Fibroblast of gingiva (primary cell): ENCODE measurements around the gene PHF12.
"Not testable (repeated sequence)": the region's sequence is repeated elsewhere in the genome, so short reads cannot be mapped to it uniquely, and the experiment has no call there.

Source experiments
- DNase-seq: peaks from one replicate; pipeline ENCODE4 v3.0.0-alpha.2; 2011; ENCODE audit warnings: low read depth

The PHF12 gene

DNA sequence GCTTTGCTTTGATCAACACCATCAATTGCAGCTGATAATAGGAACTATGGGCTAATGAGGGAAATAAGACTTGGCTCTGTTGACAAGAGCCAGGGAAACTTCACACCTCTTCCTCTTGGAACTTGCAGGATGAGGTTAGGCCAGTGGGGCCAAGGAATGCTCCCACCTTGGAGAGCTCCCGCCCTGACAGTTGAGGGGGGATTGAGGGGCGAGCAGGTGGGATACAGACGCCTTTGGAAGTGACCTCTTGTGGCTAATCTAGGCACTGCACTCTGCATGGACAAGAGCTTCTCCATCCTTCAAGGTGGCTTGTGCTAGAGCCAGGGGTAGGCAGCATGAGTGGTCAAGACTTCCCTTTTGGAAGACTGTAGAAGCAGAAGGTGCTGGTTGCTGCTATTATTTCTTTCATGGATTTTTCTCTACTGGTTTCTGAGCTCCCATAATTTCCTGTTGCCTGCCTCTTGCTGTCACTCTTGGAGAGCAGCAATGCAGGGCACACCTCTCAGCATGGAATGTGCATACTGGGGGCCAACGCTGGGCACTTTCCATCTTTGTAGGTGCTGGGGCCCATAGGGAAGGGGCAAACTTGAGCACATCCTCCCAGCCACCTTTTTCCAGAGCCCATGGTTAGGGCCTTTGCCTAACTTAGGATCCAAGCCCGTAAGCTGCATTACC lies 2.3 kb upstream of the PHF12 start:
- no peak for DNase-seq

DNA sequence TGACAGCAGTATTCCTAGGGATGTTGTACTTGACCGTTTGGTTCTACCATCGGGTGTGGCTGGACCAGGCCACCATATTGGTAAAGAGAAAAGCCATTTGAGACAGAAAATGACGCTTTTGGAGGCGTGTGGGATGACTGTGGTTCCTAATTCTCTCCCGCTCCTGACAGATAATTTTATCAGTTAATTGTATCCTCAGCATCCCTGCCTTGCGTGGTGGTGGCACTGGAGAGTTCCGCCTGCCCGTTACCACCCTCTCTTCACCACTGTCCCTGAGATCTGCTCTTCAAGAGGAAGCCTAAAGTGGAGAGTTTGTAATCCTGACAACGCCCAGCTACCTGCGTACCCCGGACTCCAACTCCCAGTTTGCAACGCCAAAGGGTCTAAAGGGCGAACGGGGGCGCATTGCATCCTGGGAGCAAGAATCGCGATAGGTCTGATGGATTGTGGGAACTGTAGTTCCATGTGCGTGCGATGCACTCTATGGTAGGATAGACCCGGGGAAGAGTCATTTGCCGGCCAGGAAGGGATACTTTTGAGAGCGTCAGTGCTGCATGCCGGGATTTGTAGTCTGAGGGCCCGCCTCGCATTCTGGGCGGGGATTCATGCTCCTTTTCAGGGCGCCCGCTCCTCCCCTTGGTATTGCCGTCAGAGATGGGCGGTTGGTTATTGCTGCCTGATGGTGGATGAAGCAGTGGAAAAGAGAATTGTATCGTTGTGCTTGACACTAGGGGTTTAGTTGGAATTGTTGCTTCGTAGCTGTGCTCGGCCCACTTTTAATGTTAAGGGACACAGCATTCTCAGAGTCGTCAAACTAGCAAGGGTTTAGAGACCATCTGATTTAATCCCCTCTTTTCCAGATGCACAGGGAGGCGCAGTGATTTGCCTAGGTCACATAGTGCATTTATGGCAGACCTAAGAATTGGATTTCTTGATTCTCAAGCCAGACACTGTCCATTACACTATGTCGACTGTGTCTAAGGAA lies 965 bp upstream of the PHF12 start:
- DNase-seq: peak; percentile 99

DNA sequence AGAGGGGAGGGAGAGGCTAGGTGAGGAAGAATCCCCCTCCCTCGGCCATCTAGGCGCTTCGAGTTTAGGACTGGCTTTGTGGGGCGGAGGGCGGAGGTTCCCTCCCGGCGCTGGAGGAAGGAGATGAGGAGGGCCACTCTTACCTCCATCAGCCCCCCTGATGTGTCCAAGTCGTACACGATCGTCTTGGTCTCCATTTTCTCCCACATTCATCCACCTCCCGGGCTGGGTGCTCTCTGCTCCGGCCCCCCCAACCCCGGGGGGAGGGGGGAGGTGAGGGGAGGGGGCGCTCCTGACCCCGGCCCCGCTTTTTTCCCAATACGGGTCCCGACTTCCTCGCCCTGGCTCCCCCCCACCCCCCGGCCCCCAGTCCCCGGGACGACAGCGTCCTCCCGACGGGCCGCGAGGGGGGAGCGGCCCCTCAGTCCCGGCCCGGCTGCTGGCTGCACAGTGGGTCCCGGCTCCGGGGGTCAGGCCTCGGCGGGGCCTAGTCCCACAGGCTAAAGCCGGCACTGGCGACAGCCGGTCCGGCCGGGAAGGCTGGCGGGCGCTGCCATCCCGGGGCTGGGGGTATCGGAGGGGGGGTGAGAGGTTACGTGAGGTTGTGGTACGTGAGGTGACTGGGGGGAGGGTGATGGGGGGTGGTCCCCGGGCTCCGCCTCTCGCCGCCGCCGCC lies 428 bp downstream of the PHF12 start:
- no peak for DNase-seq

DNA sequence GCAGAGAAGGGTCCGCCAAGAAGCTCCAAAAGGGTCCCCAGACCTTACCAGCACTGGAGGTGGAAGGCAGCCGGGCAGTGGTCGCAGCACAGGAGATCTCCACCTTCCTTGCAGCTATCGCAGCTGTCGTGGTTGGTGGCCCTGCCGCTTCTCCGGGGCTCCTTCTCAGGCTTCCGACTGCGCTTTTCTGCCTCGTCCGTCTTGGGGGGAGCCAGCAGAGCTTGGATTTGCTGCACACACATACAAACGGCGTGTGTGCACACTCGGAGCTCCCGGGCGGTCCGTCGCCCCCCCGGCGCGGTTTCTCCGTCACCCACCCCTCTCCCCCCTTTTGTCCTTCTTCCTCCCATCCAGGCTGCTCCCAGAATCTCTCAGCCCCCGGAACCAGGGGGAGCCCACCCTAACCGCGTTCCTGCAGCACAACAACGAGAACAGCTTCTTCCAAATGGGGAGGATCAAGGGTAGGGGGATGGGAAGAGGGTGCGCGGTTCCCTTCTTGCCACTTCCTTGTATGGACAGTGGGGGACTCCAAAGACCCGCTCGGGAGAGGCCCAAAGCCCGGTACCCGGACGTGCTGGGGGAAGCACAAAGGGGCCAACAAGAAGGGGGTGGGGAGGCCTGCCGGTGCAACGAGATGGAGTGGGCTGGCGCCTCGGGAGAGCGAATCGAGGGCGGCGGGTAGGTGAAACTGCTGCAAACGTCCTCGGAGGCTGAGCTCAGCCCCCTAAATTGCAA lies 1.1 kb downstream of the PHF12 start:
- DNase-seq: peak; percentile 39

DNA sequence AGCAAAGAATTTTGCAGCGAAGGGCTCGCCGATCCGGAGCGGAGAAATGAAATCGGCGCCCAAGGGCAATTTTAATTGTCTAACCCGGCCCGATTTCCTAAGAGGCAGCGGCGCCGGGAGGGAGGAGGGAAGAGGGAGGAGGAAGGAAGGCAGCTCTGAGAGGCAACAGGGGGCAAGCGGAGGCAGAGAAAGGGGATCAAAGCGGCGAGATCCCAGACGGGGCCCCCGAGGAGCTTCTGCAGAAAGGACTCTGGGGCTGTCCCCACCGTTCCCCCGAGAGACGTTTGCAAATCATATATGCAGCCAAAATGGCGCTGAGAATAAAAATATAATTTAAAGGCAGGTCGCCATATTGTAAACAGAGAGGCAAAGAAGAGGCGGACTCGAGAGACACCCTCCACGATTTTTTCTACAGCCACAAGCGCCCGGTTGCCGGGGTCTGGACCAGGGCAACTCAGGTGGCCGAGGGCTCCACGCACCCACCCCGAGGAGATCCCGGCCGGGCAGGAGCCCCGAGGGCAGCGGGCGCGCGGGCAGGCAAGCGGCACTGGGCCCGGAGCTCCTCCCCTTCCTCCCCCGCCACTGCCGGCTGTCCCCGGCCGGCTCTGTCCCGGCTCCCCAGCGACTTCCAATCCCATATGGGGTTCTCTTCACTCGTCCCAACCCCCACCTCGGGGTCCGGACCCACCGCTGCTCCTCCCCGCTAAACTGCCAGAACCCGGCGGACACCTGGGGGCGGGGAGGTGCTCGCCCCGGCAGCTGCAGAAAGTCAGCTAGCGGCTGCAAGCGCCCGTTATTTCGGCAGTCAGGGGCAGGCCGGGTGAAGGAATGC lies 1.9 kb downstream of the PHF12 start:
- DNase-seq: peak; percentile 63

DNA sequence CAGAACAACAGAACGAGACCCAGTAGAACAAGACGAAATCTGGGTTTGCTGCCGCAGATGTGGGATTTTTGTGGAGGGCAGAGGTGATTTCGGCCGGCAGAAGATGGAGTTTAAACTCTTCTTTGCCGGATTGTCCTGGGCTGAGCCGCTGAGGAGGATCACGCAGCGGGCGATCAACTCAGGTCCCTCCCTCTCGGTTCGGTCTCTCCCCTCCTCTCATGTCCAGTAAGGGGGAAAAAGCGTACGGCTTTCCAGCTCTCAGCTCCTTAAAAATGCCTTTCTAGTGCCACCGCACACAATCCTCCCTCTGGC lies 2.5 kb downstream of the PHF12 start:
- DNase-seq: no peak

DNA sequence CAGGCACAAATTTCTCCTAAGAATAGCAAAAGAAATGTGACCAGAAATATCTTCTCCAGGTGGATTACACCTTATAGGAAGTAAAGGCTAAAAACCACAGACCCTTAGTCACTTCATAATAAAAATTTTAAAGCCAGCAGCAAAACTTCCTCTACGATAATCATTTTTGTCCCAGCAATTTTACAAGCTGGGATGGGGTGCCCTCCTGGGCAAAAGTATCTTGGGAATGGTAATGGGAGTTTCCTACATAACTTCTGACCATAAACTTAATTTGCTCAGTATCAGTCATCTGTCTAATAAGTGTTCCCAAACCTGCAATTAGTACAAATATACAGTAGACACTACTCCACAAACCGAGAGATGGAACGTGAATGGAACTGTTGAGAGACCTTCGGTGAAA lies 3.0 kb downstream of the PHF12 start:
- no peak for DNase-seq

DNA sequence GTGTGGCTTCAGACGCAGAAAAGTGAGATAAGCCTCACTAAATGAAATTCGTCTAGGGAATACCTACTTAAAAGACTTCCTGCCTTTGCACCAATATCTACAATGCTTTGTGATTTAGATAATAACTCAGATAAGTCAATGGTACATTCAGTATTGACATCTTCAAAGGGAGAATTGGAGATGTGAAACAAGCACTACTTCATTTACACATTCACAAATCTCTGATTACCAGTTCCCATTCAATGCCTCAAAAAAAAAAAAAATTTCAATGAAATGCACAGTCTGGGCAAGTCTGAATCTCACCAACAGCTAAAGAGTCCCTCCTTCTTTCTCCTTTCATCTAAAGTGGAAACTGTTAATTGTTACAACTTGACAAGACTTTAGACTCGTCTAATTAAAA lies 3.7 kb downstream of the PHF12 start:
- DNase-seq: no peak

DNA sequence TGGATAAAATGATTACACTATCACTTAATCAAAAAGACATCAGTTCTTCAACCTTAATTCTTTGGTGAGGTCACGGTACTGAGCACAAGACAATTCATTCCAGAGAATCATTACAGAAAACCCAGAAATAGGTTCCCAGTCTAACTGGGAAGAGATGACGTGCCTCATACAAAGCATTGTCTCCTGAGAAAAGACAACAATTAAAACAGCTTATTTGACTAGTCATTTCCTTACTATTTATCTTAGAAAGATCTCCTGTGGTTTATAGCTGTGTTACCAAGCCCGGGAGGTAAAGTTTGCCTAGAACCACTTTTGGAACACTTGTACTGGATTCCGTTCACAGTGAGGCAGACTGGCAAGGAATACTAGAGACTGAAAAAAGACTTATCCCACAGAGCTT lies 5.1 kb downstream of the PHF12 start:
- DNase-seq: peak; percentile 57

DNA sequence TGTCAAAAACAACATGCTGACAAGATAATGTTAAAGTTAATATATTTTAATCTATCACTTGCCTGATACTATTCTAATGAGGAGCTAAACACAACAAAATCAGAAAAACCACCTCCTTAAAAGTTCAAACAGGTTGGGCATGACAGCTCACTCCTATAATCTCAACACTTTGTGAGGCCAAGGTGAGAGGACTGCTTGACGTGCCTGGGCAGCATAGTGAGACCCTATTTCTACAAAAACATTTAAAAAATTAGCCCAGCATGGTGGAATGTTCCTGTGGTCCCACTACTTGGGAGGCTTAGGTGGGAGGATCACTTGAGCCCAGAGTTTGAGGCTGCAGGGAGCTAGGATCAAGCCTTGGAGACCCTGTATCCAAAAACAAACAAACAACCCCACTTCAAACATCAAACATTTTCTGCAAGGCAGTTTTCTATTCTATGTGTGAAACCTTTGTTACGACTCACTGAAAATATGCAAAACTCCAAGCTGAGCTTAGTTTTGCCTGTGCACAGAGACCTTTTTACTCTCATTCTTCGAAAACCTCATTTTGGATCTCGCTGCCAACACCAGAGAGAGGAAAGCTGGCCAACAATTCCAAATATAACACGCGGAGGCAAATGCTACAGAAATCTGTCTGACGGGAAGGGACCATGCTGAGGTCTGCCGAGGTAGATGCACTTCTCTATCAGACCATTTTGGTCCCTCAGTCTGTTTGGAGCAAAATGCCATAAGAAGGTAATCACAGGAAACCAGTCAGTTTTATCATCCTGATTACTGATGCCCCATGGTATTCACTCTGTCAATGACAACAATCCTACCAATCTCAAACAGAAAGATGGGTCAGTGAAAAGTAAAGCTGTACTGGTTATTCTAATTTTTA lies 6.2 kb downstream of the PHF12 start:
- DNase-seq: no peak

DNA sequence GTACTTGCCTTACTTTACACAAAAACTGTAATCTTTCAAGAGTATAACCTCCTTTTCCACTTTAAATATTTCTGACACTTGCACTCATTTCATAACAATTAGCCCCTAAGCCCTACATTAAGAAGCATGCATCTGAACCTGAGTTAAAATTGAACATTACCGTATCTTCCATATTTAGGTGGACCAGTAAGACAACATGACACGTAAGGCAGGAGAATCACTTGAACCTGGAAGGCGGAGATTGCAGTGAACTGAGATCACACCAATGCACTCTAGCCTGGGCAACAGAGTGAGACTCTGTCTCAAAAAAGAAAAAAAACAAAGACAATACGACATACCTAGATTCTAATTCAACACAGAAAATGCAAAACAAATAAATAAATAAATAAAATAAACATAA lies 7.0 kb downstream of the PHF12 start:
- no peak for DNase-seq

DNA sequence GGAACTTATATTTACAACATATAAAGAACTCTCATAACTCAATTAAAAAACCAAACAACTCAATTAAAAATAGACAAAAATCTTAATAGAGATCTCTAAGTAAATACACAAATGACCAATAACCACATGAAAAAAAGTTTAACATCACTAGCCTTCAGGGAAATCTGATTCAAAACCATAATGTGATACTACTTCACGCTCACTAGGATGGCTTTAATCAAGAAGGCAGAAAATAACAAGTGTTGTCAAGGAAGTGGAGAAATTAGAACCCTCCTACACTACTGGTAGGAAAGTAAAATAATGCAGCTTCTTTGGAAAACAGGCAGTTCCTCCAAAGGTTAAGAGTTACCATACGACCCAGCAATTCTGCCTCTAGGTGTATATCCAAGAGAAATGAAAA lies 8.4 kb downstream of the PHF12 start:
- no peak for DNase-seq

DNA sequence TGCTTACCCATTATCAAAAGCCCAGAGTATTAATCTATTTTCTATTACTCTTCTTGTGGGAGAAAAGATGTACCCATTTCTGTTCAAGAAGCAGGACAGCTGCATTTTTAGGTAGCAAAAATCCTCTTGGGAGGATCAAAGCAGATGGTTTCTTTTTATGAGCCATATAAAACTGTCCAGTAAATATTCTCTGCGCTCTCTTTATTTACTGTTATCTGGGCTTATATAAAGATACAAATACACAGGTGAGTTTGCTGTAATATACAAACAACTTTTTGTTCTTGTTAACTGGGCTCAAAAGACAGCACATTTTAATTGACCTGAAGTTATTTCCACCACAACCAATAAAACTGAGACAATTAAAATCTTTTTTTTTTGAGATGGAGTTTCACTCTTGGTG lies 10.1 kb downstream of the PHF12 start:
- no peak for DNase-seq

DNA sequence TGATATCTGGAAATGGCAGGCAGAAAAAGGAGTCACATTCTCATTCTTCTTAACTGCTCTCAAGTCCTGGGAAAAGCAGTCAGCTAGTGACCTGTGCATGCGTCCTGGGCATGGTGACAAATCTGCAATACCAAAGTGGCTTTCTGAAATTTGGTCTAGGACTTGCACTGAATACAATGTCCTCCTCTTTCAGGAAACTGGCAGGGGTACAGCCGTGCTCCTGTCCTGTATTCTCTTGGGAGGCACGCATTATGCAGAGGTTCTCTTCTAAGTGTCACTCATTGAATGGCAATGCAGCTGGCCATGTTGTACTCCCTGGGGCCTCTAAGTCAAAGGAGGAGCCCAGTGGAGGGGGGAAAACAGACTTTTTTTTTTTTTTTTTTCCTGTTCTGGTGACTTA lies 10.6 kb downstream of the PHF12 start:
- DNase-seq: no peak

DNA sequence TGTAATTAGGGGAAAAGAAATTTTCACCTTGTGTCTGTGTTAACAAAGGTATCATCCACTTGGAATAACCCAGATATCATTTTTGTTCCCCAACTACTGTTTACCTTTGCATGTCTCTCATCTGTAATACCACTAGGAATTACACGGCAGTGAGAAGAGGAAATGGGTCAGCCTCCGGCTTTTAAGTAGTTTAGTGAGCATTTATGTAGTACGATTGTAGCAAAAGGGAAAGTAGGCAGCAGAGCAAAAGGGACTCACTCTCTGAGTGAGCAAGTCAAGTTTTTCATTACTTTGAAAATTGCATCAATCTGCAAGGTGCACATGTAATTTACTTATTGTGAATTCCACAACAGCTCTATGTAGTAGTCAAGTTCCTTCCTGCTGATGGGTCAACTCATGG lies 11.2 kb downstream of the PHF12 start:
- no peak for DNase-seq

DNA sequence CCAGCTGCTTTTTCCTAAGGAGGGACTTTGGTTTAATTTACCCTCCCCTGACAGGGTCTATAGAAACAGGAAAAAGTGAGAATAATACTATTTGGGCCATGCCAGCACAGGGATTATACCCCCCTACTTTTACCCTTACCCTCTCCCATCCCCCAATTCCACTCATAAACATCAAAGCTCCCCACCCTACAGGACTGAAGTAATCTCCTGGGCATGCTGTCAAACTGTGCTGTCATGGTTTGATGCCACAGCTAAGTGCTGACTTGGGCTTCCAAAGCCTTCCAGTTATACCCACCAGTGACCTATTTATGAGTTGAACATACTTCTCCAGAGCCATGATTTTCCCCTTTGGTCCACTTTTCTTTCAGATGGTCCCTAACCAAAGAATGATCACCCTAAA lies 12.8 kb downstream of the PHF12 start:
- DNase-seq: peak; percentile 42

DNA sequence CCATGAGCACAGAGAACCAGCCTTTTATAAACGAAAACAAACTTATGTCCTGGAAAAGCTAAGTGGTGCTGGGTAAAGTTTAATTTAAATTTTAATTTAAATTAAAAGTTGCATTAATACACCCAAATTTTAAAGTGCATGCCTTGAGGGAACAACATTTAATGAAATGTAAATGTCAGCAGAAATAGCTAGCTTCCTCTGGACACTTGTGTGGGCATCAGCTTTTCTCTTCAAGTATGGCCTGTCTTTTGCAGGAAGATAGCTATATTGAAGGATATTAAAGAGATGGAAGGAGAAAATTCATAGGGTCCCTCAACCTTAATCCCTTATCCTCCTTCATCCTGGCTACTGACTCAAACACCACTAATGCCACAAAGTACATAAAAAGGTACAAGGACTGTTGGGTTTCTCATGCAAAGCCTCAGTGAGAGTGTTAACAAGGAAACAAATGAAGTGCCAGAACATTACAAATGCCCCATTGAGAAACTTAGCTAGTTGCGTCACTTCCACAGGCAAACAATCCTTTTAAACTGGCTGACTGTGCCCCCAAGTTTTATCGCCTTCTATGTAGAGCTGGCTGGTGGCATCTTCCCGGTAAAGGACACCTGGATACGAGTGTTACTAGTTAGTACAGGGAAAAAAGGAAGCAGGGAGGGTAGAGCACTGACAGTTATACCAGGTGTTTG lies 14.1 kb downstream of the PHF12 start:
- DNase-seq: peak; percentile 66

DNA sequence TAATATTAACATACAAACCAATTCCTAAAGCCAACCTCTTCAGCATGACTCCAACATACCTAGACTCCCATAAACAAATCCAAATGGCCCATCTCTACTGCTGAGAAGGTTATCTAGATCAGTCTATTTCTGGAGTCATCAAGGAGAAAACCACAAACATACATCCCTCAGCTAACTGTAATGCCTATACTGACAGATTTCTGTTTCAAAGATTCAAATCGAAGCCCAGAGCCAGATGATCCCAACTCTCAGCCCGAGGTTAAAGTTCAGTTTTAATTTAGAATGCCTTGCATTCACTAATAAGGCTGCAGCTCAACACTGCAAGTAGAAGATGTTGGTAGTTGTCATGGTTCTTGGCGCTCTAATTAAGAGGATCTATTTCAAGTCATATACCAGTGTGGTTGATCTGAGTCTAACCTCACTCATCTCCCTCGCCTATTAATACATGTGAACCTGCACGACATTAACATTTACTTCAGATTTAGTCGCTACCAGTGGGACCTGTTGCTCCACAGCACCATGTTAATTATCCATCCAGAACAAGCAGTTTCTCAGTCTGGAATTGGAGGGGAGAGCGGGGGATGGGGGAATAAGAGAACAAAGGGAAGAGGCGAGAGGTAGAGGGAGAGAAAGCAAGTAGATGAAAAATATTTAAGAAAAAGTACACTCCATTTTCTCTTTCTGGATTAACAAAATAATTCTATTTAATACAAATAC lies 15.4 kb downstream of the PHF12 start:
- DNase-seq: no peak

DNA sequence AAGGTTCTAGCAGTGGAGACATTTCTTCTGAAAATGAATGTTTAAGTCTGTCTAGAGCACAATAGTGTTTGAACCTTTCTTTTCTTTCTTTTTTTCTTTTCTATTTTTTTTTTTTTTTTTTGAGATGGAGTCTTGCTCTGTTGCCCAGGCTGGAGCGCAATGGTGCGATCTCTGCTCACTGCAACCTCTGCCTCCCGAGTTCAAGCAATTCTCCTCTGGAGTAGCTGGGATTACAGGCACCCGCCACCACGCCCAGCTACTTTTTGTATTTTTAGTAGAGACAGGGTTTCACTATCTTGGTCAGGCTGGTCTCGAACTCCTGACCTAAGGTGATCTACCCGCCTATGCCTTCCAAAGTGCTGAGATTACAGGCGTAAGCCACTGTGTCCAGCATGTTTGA lies 16.8 kb downstream of the PHF12 start:
- not testable (repeated sequence) for DNase-seq
